K562 (cell line): ENCODE measurements around the gene TCFL5. TPM values are rescaled to one million over a fixed set of nuclear protein-coding genes. Genes with fewer than 3 reads are reported as not detected.

ENCODE experiments used
- ATAC-seq: fragments of 200-7000 bp; cut with Tn5 transposase; 3 replicates; pipeline ENCODE4 v1.9.1; 2020; ENCODE audit warnings: moderate library complexity
- BruUV-seq: library from RNA; stranded (reverse); fragments of 400-500 nt; replicated peaks from 2 replicates; lab custom pipeline; 2021; lab: Mats Ljungman, UMichigan
- CTCF ChIA-PET: fragments of 300-600 bp; formaldehyde crosslinking; extraction: SDS; loops from one replicate; lab custom pipeline; 2021; ENCODE audit warnings: low intra/inter-chr PET ratio; lab: Yijun Ruan, JAX
- POLR2A ChIA-PET: fragments of 300-600, 350-650 bp; sonication (Branson Sonifier 250); formaldehyde crosslinking; extraction: SDS; loops from one replicate; lab custom pipeline; 2021; ENCODE audit warnings: antibody characterized with exemption, inconsistent platforms; lab: Yijun Ruan, JAX
- DNase-seq, 4 experiments: peaks; one replicate each; pipeline versions ENCODE4 v3.0.0 to v3.0.0-alpha.2; 2011 to 2018; ENCODE audit warnings: low spot score in 3 of 4, mixed read lengths in 3 of 4; ENCODE audit errors: extremely low read depth in 1 of 4
- FAIRE-seq: peaks from 2 replicates; lab custom pipeline; 2011; peaks lifted over from hg19 to GRCh38; lab: Jason Lieb, UNC
- H2AFZ ChIP-seq: 2 replicates; pipeline ENCODE4 v1.6.0; 2011; ENCODE audit warnings: low read depth, low read length, control low read depth, inconsistent platforms
- H3K27ac ChIP-seq: fragments of 200-600 bp; 3 replicates; pipeline ENCODE4 v1.8.0; 2011; ENCODE audit warnings: low read depth, mild to moderate bottlenecking, control low read depth, inconsistent platforms, low read length, moderate library complexity, mixed read lengths; ENCODE audit errors: extremely low read depth
- H3K27me3 ChIP-seq, 2 experiments: fragments of 300-600 bp in 1 of 2; 2 replicates in 1 of 2; 3 replicates in 1 of 2; pipeline versions ENCODE4 v1.6.0 to v1.8.0; 2011; ENCODE audit warnings: inconsistent platforms in 2 of 2, low read length in 2 of 2, mild to moderate bottlenecking in 1 of 2, mixed read lengths in 1 of 2, moderate library complexity in 1 of 2; ENCODE audit not compliant: control insufficient read depth in 2 of 2, insufficient read depth in 2 of 2
- H3K36me3 ChIP-seq: fragments of 300-600 bp; 3 replicates; pipeline ENCODE4 v1.8.0; 2011; ENCODE audit warnings: mild to moderate bottlenecking, low read length, inconsistent platforms; ENCODE audit not compliant: control insufficient read depth, insufficient read depth
- H3K4me1 ChIP-seq, 2 experiments: fragments of 200-600 bp in 1 of 2; replicated peaks in 1 of 2; 2 replicates in 1 of 2; 3 replicates in 1 of 2; pipeline versions ENCODE4 v1.5.1 to v1.8.0; 2011; ENCODE audit warnings: inconsistent platforms in 2 of 2, low read length in 2 of 2, mild to moderate bottlenecking in 1 of 2, mixed read lengths in 1 of 2, moderate library complexity in 1 of 2; ENCODE audit not compliant: control insufficient read depth in 2 of 2, insufficient read depth in 2 of 2
- H3K4me2 ChIP-seq: 2 replicates; pipeline ENCODE4 v1.6.1; 2011; ENCODE audit warnings: low read length, control low read depth, inconsistent platforms, mixed read lengths; ENCODE audit not compliant: insufficient read depth
- H3K4me3 ChIP-seq: fragments of 200-600 bp; sonication (generic), shearing (Covaris generic); 2 replicates; pipeline ENCODE4 v1.5.1; 2016; ENCODE audit warnings: control low read depth, inconsistent platforms
- H3K79me2 ChIP-seq: fragments of 200-600 bp; 3 replicates; pipeline ENCODE4 v1.8.0; 2011; ENCODE audit warnings: low read length, inconsistent platforms; ENCODE audit not compliant: control insufficient read depth, insufficient read depth
- H3K9ac ChIP-seq, 2 experiments: 2 replicates each; pipeline versions ENCODE4 v1.6.0 to v1.6.1; 2011; ENCODE audit warnings: low read depth in 2 of 2, low read length in 2 of 2, control low read depth in 1 of 2, inconsistent platforms in 1 of 2, mild to moderate bottlenecking in 1 of 2, mixed read lengths in 1 of 2; ENCODE audit not compliant: insufficient read depth in 1 of 2
- H3K9me1 ChIP-seq: one replicate; pipeline ENCODE4 v1.6.0; 2011; ENCODE audit warnings: inconsistent platforms, mild to moderate bottlenecking, low read length, moderate library complexity; ENCODE audit not compliant: control insufficient read depth, insufficient read depth
- H3K9me3 ChIP-seq: replicated peaks from 2 replicates; pipeline ENCODE4 v1.5.1; 2011; ENCODE audit warnings: low read depth, low read length, inconsistent platforms; ENCODE audit not compliant: control insufficient read depth, insufficient read depth
- H4K20me1 ChIP-seq: replicated peaks from 2 replicates; pipeline ENCODE4 v1.6.1; 2011; ENCODE audit warnings: low read length, inconsistent platforms, mixed read lengths; ENCODE audit not compliant: control insufficient read depth, insufficient read depth
- RBFOX2 ChIP-seq: fragments of 200-400 bp; formaldehyde crosslinking; IDR thresholded peaks from 2 replicates; pipeline ENCODE4 v1.6.1; 2017; ENCODE audit warnings: low read depth, mild to moderate bottlenecking, low read length, moderate library complexity
- ZNF3 ChIP-seq: fragments of 250-450 bp; sonication (Bioruptor Pico); IDR thresholded peaks from 2 replicates; pipeline ENCODE4 v1.5.0; 2021; ENCODE audit warnings: mild to moderate bottlenecking, moderate library complexity
- ZNF384 ChIP-seq: IDR thresholded peaks from 2 replicates; pipeline ENCODE4 v1.6.1; 2012; ENCODE audit warnings: low read depth, low read length, improper control_type of control experiment
- WGBS: fragments of 100-300 bp; shearing (Covaris generic); methylation state at CpG from one replicate; pipeline ENCODE4 v1.1.6; 2016; ENCODE audit warnings: low coverage, mixed read lengths; ENCODE audit not compliant: insufficient coverage; ENCODE audit errors: missing lambda C conversion rate; 5-methylcytosine and 5-hydroxymethylcytosine counted together
- in situ Hi-C: fragments of 300-500 bp; cut with MboI; formaldehyde crosslinking; loops from 4 replicates; pipeline ENCODE4 v1.15.0; 2018; ENCODE audit warnings: inconsistent platforms, mixed read lengths
- intact Hi-C: fragments of 100-400 bp; cut with micrococcal nuclease; formaldehyde crosslinking; loops from 2 replicates; pipeline ENCODE4 v1.14.2; 2022
- polyA plus RNA-seq, 8 experiments: library from polyadenylated mRNA; depleted of rRNA in 4 of 8; stranded (reverse) in 5 of 8; unstranded in 3 of 8; fragments of >200 nt; fragmentation: Nextera tagmentation in 2 of 8; fragmentation: Illumina TruSeq in 1 of 8; extraction: Ambion mirVana in 2 of 8; extraction: Trizol in 1 of 8; gene quantifications; 2 replicates each; pipeline versions ENCODE4 v1.2.1 to v1.2.3, GENCODE V29; 2011 to 2014; ENCODE audit warnings: inconsistent platforms in 1 of 8, missing spikeins in 1 of 8
- total RNA-seq, 7 experiments: library from RNA; depleted of rRNA in 6 of 7; stranded (reverse); fragments of >200 nt in 6 of 7; fragmentation: Illumina TruSeq in 2 of 7; extraction: Trizol in 2 of 7; gene quantifications; 2 replicates each; pipeline versions ENCODE4 v1.2.1 to v1.2.3, GENCODE V29; 2011 to 2021; ENCODE audit warnings: low replicate concordance in 1 of 7

TCFL5 gene
- total and polyA plus RNA-seq, 9 of the 15 experiments (the other 6 are each of a cell fraction or from before 2014, with no cell fraction given) = 1.00 to 12.6 (median 9.1) TPM

DNA sequence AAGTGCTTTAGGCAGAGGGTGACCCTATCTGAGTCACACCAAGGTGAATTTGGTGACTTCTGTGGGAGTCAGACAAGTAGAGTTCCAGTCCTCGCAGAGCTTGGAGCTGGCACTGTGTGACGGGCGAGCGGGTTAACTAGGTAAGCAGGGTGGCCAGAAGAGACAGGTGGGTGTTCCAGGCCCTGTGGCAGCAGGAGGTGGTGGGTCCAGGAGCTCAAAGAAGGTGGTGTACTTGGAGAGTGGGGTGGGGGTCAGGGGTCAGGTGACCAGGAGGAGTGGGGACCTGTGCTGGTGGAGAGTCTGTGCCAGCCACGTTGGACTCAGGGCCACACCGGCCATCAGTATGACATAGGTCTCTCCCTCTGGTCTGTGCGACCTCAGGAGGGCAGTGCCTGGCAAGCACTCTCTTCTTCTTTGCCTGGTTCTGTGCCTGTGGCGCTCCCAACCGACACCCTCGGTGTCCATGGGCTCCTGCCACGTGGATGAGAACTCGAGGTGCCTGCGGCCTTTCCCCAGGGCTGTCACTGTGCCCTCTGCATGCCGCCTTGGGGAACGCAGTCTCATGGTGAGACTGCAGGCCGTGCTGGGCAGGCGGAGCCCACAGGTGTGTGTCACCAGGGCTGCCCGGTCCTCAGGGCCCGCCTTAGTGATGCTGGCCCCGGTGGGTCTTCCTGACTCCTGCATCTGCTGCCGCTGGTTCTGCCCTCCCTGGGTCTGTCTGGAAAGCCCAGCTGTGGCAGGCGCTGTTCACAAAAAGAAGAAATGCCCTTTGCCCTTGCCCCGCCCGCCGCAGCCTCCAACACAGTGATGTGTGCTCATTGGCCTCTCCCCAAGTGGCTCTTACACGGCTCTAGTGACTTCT lies 63.7 kb downstream of the TCFL5 start:
- Histone ChIP-seq H3K9me1 (no peaks in the 10 kb centered on the region), H3K27ac (no peak overlapping the region), H3K4me1 (peaks cover 10 to 63% of the 10 kb centered on the region in 2 experiments; a peak in 4 of 5 replicates), H3K79me2 (peaks cover 12% of the 10 kb centered on the region; the same call in 2 of the 3 replicates), H3K36me3 (peaks cover 39% of the 10 kb centered on the region; the same call in 2 of the 3 replicates), H4K20me1 (no peaks in the 10 kb centered on the region), H2AFZ (no peak overlapping the region), H3K4me2 (no peak overlapping the region), H3K9ac (peak overlapping the region in 1 of 2 experiments; percentile 93; a peak in 3 of 4 replicates), H3K4me3 (no peak overlapping the region), H3K27me3 (no peaks in the 10 kb centered on the region), H3K9me3 (no peaks in the 10 kb centered on the region)
- TF ChIP-seq ZNF384 (no peak), ZNF3 (no peak), RBFOX2 (peak; percentile 43; the same call in 1 of the 2 replicates)
- ATAC-seq (no peak), DNase-seq (no peak), FAIRE-seq (no peak)
- in situ Hi-C loops (no loop called here), intact Hi-C loops (no loop called here)
- no TSS peak for BruUV-seq
- 92% methylated on average over 14 of the region's 26 CpGs for WGBS
- POLR2A ChIA-PET = interaction anchor here (0.6 kb wide), 1 partner anchor 320 kb away, joined by 3 read pairs; no protein-coding TSS in a partner anchor
- CTCF ChIA-PET = no interaction called here
